GM19193 (cell line): ENCODE data around the gene CYP3A4.

Source experiments
- POLR2A ChIP-seq: IDR thresholded peaks from 4 replicates; pipeline ENCODE4 v1.6.1; 2011; ENCODE audit not compliant: insufficient read depth, insufficient read length; ENCODE audit errors: extremely low read depth

CYP3A4 gene

DNA sequence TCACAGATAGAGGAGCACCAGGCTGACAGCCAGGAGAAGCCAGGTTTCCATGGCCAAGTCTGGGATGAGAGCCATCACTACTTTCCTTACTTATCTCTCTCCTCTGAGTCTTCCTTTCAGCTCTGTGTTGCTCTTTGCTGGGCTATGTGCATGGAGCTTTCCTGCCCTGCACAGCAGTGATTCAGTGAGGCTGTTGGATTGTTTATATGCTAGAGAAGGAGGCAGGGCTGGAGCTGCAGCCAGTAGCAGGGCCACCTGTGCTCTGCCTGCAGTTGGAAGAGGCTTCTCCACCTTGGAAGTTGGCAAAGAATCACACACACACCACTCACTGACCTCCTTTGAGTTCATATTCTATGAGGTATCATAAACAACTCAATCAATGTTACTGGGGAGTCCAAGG is at the start of gene CYP3A4:
Gene CYP3A4, minus strand, starts transcription at position 178 of the 400 bp plus-strand sequence. Its CDS starts 103 bp downstream, at position 75.
- TF ChIP-seq POLR2A = no peak

DNA sequence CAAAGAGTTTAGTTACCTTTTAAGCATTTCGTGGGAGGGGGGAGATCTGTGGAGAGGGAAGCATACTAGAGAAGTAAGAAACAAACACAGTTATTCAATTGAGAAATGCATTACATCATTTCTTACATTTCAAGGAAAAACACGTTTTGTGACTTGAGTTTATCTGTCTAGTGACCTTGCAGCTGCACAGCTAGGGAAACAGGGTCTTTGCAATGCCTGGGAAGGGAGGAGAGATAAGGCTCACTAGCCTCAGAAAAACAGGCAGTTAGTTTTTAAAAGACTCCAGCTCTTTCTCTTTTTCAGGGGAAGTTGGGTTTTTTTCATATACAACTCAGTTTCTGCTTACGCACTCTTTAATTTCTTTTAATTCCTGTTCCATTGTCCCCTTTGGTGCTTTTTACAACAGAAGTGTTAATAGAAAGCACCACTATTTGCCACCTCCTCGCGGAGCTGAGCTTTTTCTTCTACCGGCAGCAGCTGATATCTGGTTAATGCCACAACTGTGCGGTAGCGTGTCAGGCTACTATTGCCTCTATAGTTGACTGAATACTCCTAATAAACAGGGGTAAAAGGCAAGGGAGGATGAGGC is 49.4 kb upstream of the CYP3A4 start:
- no peak for TF ChIP-seq POLR2A

DNA sequence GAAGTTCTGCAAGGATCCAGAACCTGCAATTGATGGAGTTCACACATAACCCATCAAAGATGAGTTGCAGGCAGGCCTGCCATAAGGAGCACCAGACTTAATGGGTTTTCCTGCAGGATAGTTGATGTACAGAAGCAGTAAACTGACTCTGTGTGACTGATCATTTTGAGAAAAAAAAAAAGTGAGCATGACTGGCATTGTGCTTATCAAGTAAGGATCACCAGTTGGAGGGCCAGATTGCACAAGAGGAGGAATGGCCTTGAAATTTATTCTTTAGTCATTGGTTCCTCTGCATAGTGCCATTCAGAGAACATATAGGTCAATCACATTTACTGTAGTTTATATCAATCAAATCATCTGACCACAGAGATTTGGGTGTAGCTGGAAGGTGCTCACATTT is 47.6 kb upstream of the CYP3A4 start:
- TF ChIP-seq POLR2A = no peak

DNA sequence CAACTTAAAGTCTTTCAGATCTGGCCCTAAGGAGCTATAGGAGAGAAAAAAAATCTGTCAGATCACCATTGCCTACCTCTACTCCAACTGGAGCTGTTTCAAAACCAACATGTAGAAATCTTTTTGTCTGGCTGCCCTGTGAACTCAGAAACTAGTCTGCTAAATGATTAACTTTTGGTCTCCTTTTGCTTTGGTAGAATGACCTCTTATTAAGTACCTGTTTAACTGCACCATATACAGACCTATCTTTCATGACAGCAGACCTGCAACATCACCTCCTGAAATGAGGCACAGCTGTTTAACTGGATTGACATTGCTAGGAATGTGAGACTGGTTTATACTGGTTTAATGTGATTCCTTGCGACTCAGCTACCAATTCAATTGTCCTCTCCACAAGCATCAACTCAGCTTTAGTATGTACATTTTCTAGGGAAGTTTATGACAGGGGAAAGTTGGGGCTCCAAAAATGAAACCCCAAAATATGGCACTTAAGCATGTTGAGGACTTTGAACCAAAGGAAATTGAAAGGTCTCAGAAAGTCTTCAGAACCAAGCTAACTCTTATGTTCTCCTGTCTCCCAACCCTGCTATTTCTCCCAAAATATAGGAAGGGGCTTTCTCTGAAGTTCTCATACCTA is 45.7 kb upstream of the CYP3A4 start:
- no peak for TF ChIP-seq POLR2A

DNA sequence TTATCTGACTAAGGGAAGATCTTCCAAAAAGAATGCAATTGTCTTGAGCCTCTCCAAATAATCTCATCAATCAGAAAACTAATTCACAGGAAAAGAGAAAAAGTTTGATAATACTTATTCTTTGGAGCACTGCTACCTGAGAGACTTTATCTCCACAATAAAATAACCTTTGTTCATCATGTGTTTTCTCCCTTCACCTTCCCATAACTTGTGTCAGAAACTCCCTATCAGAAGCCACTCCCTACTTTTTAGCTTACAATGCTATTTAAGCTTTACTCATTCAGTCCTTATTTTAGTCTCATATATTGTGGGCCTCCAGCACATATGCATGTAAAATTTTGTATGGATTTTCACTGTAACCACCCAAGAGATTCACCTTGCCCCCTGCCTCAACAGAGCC is 44.8 kb upstream of the CYP3A4 start:
- no peak for TF ChIP-seq POLR2A

DNA sequence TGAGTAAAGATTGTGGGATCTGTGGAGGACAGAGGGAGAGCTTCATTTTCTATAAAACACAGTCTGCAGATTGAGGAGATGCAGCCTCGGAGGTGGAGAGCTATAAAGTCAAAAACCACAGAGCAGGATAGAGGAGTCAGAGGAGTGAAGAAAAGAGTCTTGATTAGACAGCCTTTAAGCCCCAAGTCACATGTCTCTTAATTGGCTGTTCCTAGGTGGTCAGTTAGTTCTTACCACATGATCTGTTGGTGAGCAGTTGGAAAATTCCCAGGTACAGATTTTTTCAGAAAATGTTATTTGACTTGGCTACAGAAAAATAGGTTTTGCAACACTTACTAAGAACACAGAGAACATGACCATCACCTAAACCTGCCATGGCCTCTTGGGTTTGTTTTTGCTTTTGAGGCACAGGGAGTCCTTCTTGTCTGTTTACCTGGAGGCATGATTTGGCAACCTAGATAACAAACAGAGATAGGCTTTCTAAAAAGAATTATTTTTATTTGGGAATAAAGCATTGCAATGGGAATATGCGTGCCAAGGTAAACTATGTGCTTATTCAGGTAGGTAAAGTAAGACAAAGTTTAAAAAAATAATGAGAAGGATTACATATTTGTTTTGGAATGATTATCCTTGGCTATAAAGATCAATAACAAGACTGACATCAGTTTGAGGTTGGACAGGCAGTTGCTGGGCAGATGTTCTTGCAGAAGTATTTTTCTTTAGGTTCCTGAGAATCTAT is 43.2 kb upstream of the CYP3A4 start:
- no peak for TF ChIP-seq POLR2A

DNA sequence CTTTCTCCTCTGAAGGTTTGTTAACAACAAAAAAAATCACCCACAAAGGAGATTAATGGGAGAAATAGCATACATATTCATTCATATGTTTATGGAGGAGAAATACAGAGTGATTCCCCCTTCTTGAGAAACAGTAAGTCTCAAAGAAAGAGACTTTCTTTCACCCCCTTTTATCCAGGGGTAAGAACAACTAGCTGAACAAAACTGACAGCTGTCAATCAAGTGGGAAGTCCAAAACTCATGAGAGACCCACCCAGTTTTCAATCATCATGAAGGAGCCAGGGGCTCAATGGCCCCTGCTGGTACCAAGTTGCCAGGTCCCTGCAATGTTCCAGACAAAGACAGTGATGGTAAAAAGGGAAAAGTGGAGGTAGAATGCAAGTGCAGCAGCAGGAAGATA is 41.9 kb upstream of the CYP3A4 start:
- TF ChIP-seq POLR2A = no peak

DNA sequence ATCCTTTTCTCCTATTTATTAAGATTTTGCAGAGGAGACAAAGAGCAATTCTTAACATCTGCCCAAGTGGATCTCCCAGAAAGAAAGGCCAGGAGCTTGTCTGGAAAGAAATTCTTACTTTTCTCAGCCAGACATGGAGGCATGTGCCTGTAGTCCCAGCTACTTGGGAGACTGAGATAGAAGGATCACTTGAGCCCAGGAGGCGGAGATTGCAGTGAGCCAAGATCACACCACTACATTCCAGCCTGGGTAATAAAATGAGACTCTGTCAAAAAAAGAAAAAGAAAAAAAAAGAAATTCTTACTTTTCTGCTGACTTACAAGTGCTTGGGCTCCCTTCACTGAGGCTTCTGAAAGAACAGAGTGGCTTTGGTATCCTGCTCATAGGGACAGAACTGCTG is 41.5 kb upstream of the CYP3A4 start:
- no peak for TF ChIP-seq POLR2A

DNA sequence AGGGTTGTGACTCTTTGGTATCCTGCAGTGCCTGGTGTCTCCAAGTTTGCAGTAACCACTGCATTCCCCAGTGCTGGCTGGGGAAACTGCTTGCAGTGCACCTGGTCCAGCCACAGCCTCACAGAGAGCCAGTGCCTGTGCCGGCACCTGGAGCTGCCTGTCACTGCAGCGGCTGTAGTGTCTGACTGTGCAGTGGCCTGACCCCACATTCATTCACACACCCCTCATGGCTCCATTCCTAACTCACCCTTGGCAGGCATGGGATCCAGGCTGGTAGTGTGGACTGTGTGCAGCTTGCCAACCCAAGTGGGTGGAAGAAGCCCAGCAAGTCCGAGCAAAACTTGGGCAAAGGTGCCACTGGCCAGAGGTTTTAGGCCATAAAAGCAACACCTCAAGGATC is 40.1 kb upstream of the CYP3A4 start:
- no peak for TF ChIP-seq POLR2A

DNA sequence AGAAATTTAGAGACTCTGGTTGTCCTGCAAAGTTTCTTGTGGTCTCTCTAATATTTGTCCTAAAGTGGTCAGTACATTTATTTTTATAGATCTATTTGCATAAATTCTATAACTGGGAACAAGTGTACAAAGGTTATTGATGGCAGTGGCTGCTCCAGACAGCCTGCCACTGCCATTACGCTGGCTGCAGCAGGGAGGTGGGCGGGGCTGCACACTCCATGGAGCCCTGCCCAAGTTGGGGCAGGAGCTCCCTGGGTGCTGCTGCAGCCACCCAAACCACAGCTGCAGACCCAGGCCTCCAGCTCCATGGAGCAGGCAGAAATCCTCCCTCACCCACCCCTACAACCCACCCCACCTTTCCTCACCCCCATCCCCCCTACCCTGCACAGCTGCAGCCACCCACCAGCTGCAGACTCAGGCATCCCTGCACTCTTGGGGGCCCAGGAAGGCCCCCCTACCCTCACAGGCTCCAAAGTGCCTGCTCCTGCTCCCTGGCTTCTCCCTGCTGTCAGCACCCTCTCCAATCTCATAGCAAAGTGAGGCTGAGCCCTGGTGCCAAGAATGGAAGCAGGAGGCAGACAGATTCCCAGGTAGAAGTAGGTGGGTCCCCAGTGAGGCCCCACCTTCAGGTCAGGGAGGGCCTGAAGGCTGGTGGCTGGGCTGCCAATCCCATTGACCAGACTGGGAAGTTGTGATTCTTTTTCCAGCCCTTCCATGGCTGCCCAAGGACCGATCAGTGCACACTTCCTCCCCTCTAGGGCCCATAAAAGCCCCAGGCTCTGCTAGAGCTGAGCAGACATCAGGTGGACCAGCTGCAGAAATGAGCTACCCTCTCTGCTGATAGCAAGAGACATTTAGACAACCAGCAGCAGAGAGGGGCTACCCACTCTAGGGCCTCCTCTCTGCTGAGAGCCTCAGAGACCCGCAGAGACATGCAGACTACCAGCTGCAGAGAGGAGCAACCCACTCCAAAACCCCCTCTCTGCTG is 39.0 kb upstream of the CYP3A4 start:
- TF ChIP-seq POLR2A = no peak

DNA sequence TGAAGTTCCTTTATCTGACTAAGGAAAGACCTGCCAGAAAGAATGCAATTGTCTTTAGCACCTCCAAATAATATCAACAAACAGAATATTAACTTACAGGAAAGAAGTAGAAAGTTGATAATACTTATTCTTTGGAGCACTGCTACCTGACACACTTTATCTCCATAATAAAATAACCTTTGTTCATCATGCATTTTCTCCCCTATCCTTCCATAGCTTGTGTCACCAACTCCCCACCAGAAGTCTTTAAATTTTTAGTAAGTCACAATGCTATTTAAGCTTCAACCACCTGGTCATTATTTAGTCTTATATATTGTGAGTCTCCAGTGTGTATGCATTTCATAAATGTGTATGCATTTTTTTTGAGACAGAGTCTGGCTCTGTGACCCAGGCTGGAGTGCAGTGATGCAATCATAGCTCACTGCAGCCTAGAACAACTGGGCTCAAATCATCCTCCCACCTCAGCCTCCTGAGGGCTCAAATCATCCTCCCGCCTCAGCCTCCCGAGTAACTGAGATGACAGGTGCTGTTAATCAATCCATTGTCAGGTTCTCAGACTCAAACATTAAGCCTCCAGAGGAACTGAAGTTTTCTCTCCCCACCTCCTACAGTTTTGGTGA is 36.5 kb upstream of the CYP3A4 start:
- no peak for TF ChIP-seq POLR2A

DNA sequence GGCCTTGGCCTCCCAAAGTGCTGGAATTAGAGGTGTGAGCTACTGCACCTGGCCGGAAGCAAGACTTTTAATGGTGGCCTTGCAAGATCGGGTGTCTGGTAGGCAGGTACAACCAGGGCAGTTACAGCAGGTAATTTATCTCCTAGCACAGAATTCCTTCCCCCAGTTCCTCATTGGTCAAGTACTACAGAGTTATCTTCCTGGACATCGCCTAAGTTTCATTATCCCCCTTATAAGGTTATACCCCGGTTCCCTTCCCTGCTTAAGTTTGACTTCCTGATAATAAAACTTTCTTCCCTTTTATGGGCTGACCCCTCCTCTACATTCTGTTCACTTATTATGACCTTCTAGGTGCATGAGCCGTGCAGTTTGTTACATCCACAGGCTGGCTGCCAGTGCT is 24.8 kb upstream of the CYP3A4 start:
- no peak for TF ChIP-seq POLR2A

DNA sequence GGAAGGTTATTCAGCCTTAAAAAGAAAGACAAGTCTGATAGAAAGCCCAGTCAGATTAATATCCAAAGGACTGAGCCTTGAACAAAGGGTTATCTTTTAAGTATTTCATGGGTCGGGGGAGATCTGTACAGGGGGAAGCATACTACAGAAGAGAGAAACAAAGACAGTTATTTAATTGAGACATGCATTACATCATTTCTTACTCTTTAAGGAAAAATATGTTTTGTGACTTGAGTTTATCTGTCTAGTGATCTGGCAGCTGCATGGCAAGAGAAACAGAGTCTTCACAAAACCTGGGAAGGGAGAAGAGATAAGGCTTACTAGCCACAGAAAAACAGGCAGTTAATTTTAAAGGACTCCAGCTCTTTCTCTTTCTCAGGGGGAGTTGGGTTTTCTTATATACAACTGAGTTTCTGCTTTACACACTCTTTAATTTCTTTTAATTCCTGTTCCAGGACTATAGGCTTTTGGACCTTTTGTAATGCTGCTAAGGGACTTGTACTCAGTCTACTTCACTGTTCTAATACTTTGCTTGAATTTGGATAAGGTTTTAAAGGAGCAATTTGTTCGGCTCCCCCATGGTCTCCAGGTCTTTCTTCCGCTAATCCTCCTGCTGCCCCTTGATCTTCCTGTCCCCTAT is 23.0 kb upstream of the CYP3A4 start:
- TF ChIP-seq POLR2A = no peak

DNA sequence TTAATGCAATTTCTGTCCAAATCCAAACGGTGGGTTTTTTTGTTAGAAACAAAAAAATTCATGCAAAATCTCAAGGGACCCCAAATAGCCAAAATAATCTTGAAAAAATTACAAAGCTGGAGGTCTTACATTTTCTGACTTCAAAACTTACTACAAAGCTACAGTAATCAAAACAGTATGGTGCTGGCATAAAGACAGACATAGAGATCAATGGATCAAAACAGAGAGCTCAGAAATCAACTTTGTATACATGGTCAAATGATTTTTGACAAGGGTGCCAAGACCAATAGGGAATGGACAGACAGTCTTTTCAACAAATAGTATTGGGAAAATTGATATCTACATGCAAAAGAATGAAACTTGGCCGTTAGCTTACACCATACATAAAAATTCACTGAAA is 21.7 kb upstream of the CYP3A4 start:
- TF ChIP-seq POLR2A = no peak
